GM19351 (cell line): ENCODE data around the gene MAD1L1.

Source experiments
- ATAC-seq: cut with Tn5 transposase; IDR thresholded peaks from one replicate; pipeline ENCODE4 v1.9.1; 2021; ENCODE audit warnings: mild to moderate bottlenecking, moderate library complexity; ENCODE audit not compliant: unreplicated experiment

The MAD1L1 gene

GRCh38 chr7:1922870-1923236 lies 309.9 kb downstream of the MAD1L1 start:
- no peak for ATAC-seq

GRCh38 chr7:1922071-1922869 lies 310.5 kb downstream of the MAD1L1 start:
- no peak for ATAC-seq

- no peak for ATAC-seq
Measured at GRCh38 chr7:1920881-1921280, 311.9 kb downstream of the MAD1L1 start.

- ATAC-seq, result no peak
Measured at GRCh38 chr7:1920266-1920681, 312.5 kb downstream of the MAD1L1 start.

- ATAC-seq, result no peak
Measured at GRCh38 chr7:1919539-1920265, 313.0 kb downstream of the MAD1L1 start.

GRCh38 chr7:1918881-1919525 lies 313.7 kb downstream of the MAD1L1 start:
- ATAC-seq, result no peak

- no peak for ATAC-seq
Measured at GRCh38 chr7:1918063-1918645, 314.6 kb downstream of the MAD1L1 start.

- ATAC-seq, result no peak
Measured at GRCh38 chr7:1917221-1918062, 315.3 kb downstream of the MAD1L1 start.

- no peak for ATAC-seq
Measured at GRCh38 chr7:1916601-1916970, 316.2 kb downstream of the MAD1L1 start.

- ATAC-seq, result no peak
Measured at GRCh38 chr7:1915956-1916600, 316.7 kb downstream of the MAD1L1 start.

GRCh38 chr7:1915326-1915725 lies 317.4 kb downstream of the MAD1L1 start:
- ATAC-seq, result no peak

GRCh38 chr7:1914743-1915142 lies 318.0 kb downstream of the MAD1L1 start:
- ATAC-seq, result no peak

- ATAC-seq, result no peak
Measured at GRCh38 chr7:1914321-1914720, 318.4 kb downstream of the MAD1L1 start.

- ATAC-seq, result no peak
Measured at GRCh38 chr7:1913466-1914282, 319.1 kb downstream of the MAD1L1 start.

- no peak for ATAC-seq
Measured at GRCh38 chr7:1912593-1913465, 319.9 kb downstream of the MAD1L1 start.

- no peak for ATAC-seq
Measured at GRCh38 chr7:1911571-1911970, 321.2 kb downstream of the MAD1L1 start.

GRCh38 chr7:1910827-1911226 lies 321.9 kb downstream of the MAD1L1 start:
- no peak for ATAC-seq

- no peak for ATAC-seq
Measured at GRCh38 chr7:1910081-1910685, 322.6 kb downstream of the MAD1L1 start.
